IMR-90 (cell line): ENCODE measurements around the gene AMIGO1. TPM values are rescaled to one million over a fixed set of nuclear protein-coding genes. Genes with fewer than 3 reads are reported as not detected.

Source experiments
- ATAC-seq: fragments of 200-7000 bp; cut with Tn5 transposase; 2 replicates; pipeline ENCODE4 v1.9.1; 2020; ENCODE audit warnings: low read depth, mild to moderate bottlenecking, moderate library complexity
- BruUV-seq: library from RNA; stranded (reverse); fragments of 400-500 nt; replicated peaks from 2 replicates; lab custom pipeline; 2021; lab: Mats Ljungman, UMichigan
- CTCF ChIA-PET: fragments of 300-600 bp; formaldehyde crosslinking; extraction: SDS; loops from one replicate; lab custom pipeline; 2021; ENCODE audit warnings: antibody characterized with exemption; lab: Yijun Ruan, JAX
- POLR2A ChIA-PET: fragments of 300-600 bp; sonication (Branson Sonifier 250); formaldehyde crosslinking; loops from one replicate; lab custom pipeline; 2022; ENCODE audit warnings: antibody characterized with exemption; ENCODE audit not compliant: unreplicated experiment; lab: Charles Lee
- DNase-seq: peaks from one replicate; pipeline ENCODE4 v3.0.0; 2013
- H2AFZ ChIP-seq: replicated peaks from 2 replicates; pipeline ENCODE3; 2013; ENCODE audit warnings: low read length, mild to moderate bottlenecking; ENCODE audit not compliant: poor library complexity
- H2AK5ac ChIP-seq: 2 replicates; pipeline ENCODE4 v1.6.1; 2013; ENCODE audit warnings: low read depth, low read length, inconsistent platforms
- H2AK9ac ChIP-seq: replicated peaks from 2 replicates; pipeline ENCODE3; 2013; ENCODE audit warnings: mild to moderate bottlenecking, low read depth, low read length, moderate library complexity; ENCODE audit not compliant: poor library complexity
- H2BK120ac ChIP-seq: 2 replicates; pipeline ENCODE4 v1.6.1; 2013; ENCODE audit warnings: low read depth, low read length, inconsistent platforms
- H2BK15ac ChIP-seq: 3 replicates; pipeline ENCODE4 v1.6.1; 2013; ENCODE audit warnings: low read depth, low read length, inconsistent platforms
- H2BK20ac ChIP-seq: 2 replicates; pipeline ENCODE4 v1.6.1; 2013; ENCODE audit warnings: low read depth, mild to moderate bottlenecking, inconsistent platforms, low read length, moderate library complexity
- H2BK5ac ChIP-seq: 2 replicates; pipeline ENCODE4 v1.6.1; 2013; ENCODE audit warnings: mild to moderate bottlenecking, low read depth, low read length, inconsistent platforms; ENCODE audit not compliant: poor library complexity, severe bottlenecking
- H3K14ac ChIP-seq: replicated peaks from 2 replicates; pipeline ENCODE4 v1.6.1; 2013; ENCODE audit warnings: low read depth, low read length, inconsistent platforms
- H3K18ac ChIP-seq: 2 replicates; pipeline ENCODE4 v1.6.1; 2013; ENCODE audit warnings: low read depth, low read length, control low read depth
- H3K23ac ChIP-seq: 2 replicates; pipeline ENCODE4 v1.6.1; 2013; ENCODE audit warnings: low read depth, low read length, inconsistent platforms
- H3K27ac ChIP-seq: 2 replicates; pipeline ENCODE4 v1.5.1; 2013; ENCODE audit warnings: mild to moderate bottlenecking, control low read depth, low read length; ENCODE audit not compliant: insufficient read depth
- H3K27me3 ChIP-seq: 2 replicates; pipeline ENCODE4 v1.6.1; 2013; ENCODE audit warnings: low read length; ENCODE audit not compliant: control insufficient read depth, insufficient read depth
- H3K36me3 ChIP-seq: 2 replicates; pipeline ENCODE4 v1.6.1; 2013; ENCODE audit warnings: low read length, mixed read lengths; ENCODE audit not compliant: control insufficient read depth, insufficient read depth
- H3K4ac ChIP-seq: 2 replicates; pipeline ENCODE4 v1.6.1; 2013; ENCODE audit warnings: low read depth, low read length, inconsistent platforms
- H3K4me1 ChIP-seq: 2 replicates; pipeline ENCODE4 v1.6.1; 2013; ENCODE audit warnings: low read length, mixed read lengths; ENCODE audit not compliant: control insufficient read depth, insufficient read depth
- H3K4me2 ChIP-seq: 2 replicates; pipeline ENCODE4 v1.6.1; 2013; ENCODE audit warnings: low read depth, mild to moderate bottlenecking, control low read depth, low read length, moderate library complexity
- H3K4me3 ChIP-seq: 2 replicates; pipeline ENCODE4 v1.5.1; 2013; ENCODE audit warnings: low read depth, mild to moderate bottlenecking, control low read depth, low read length, moderate library complexity; ENCODE audit not compliant: insufficient read depth
- H3K56ac ChIP-seq: 2 replicates; pipeline ENCODE4 v1.6.1; 2013; ENCODE audit warnings: low read length, inconsistent platforms; ENCODE audit not compliant: insufficient read depth; ENCODE audit errors: extremely low read depth
- H3K79me1 ChIP-seq, 2 experiments: 2 replicates each; pipeline ENCODE4 v1.6.1; 2013; ENCODE audit warnings: low read length in 2 of 2, inconsistent platforms in 1 of 2, low read depth in 1 of 2
- H3K9ac ChIP-seq: 2 replicates; pipeline ENCODE4 v1.6.1; 2013; ENCODE audit warnings: low read depth, low read length, control low read depth
- H3K9me1 ChIP-seq: 2 replicates; pipeline ENCODE4 v1.6.1; 2013; ENCODE audit warnings: low read length, inconsistent platforms; ENCODE audit not compliant: insufficient read depth
- H3K9me3 ChIP-seq: 2 replicates; pipeline ENCODE4 v1.6.1; 2013; ENCODE audit warnings: low read length; ENCODE audit not compliant: control insufficient read depth, insufficient read depth
- H4K20me1 ChIP-seq: 2 replicates; pipeline ENCODE4 v1.6.1; 2013; ENCODE audit warnings: low read length, inconsistent platforms; ENCODE audit not compliant: insufficient read depth
- H4K5ac ChIP-seq: 2 replicates; pipeline ENCODE4 v1.6.1; 2013; ENCODE audit warnings: mild to moderate bottlenecking, low read depth, low read length, control low read depth
- H4K8ac ChIP-seq, 2 experiments: 2 replicates each; pipeline ENCODE4 v1.6.1; 2013; ENCODE audit warnings: low read depth in 2 of 2, low read length in 2 of 2, control low read depth in 1 of 2, inconsistent platforms in 1 of 2
- H4K91ac ChIP-seq: 2 replicates; pipeline ENCODE4 v1.6.1; 2013; ENCODE audit warnings: low read depth, low read length, inconsistent platforms; ENCODE audit not compliant: insufficient read depth
- CEBPB ChIP-seq: IDR thresholded peaks from 2 replicates; pipeline ENCODE4 v1.6.1; 2012; ENCODE audit warnings: low read depth, low read length, improper control_type of control experiment
- MAZ ChIP-seq: IDR thresholded peaks from 2 replicates; pipeline ENCODE4 v1.6.1; 2012; ENCODE audit warnings: low read depth, mild to moderate bottlenecking, low read length, improper control_type of control experiment, moderate library complexity, borderline replicate concordance
- NFE2L2 ChIP-seq: fragments of 150-350 bp; IDR thresholded peaks from 2 replicates; pipeline ENCODE4 v1.6.1; 2016; ENCODE audit warnings: low read depth, mild to moderate bottlenecking, low read length
- POLR2A ChIP-seq: IDR thresholded peaks from 2 replicates; pipeline ENCODE4 v1.6.1; 2012; ENCODE audit warnings: mild to moderate bottlenecking, low read depth, low read length
- RAD21 ChIP-seq: IDR thresholded peaks from 2 replicates; pipeline ENCODE4 v1.6.1; 2012; ENCODE audit warnings: low read length, improper control_type of control experiment
- SMC3 ChIP-seq: fragments of 150-350 bp; IDR thresholded peaks from 2 replicates; pipeline ENCODE4 v1.6.1; 2016; ENCODE audit warnings: low read depth, mild to moderate bottlenecking, antibody characterized with exemption, low read length, moderate library complexity
- WGBS, 2 experiments: methylation state at CpG; one replicate each; pipeline versions ENCODE4 v1.1.5 to v1.1.7; 2013; ENCODE audit warnings: missing lambda C conversion rate in 2 of 2; ENCODE audit not compliant: insufficient read length in 1 of 2; ENCODE audit errors: extremely low coverage in 2 of 2; 5-methylcytosine and 5-hydroxymethylcytosine counted together
- dilution Hi-C: fragments of 300-500 bp; cut with HindIII; formaldehyde crosslinking; loops from one replicate; pipeline ENCODE4 v1.14.3; 2018; ENCODE audit warnings: low sequenced_read_pairs; ENCODE audit not compliant: unreplicated experiment
- in situ Hi-C: fragments of 300-500 bp; cut with MboI; formaldehyde crosslinking; loops from 3 replicates; pipeline ENCODE4 v1.14.3; 2019; ENCODE audit warnings: low sequenced_read_pairs, inconsistent platforms, mixed read lengths
- intact Hi-C: fragments of 100-400 bp; cut with micrococcal nuclease; formaldehyde crosslinking; loops from 2 replicates; pipeline ENCODE4 v1.10.0; 2022
- polyA plus RNA-seq, 3 experiments: library from polyadenylated mRNA; depleted of rRNA; stranded (reverse); fragments of >200 nt; gene quantifications; 2 replicates each; pipeline ENCODE4 v1.2.3, GENCODE V29; 2012; ENCODE audit warnings: low replicate concordance in 1 of 3
- total RNA-seq: library from RNA; depleted of rRNA; stranded (reverse); fragments of >200 nt; gene quantifications from 2 replicates; pipeline ENCODE4 v1.2.3, GENCODE V29; 2012
- TF ChIP-seq, protein P1 (sequence below): fragments of 150-350 bp; IDR thresholded peaks from 2 replicates; pipeline ENCODE4 v1.6.1; 2016; ENCODE audit warnings: low read depth, mild to moderate bottlenecking, low read length, moderate library complexity, borderline replicate concordance
- TF ChIP-seq, protein P2 (sequence below): conservative IDR thresholded peaks from 2 replicates; pipeline ENCODE4 v1.5.1; 2012; ENCODE audit warnings: mild to moderate bottlenecking, low read depth, low read length, improper control_type of control experiment

The AMIGO1 gene
- total and polyA plus RNA-seq, 2 of the 4 experiments (the other 2 are of a cell fraction), result 1.5 to 1.6 TPM

DNA sequence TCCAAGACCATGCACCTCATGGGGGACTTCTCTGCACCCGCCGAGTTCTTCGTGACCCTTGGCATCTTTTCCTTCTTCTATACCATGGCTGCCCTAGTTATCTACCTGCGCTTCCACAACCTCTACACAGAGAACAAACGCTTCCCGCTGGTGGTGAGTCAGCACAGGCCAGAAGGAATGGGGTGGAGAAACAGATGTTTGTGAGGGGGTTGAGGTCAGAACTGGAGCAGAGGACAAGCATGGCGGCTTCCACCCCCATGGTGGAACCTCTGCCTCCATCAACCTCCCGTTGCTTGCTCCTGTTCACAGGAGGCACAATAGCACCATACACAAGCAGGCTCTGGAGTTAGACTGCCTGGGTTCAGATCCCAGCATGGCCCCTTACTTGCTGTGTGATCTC, 32.7 kb downstream of the AMIGO1 start:
- ChIA-PET CTCF (no interaction called here), POLR2A (no interaction called here)
- Histone ChIP-seq H2BK20ac (no peak overlapping the region), H3K18ac (no peak overlapping the region), H2BK5ac (no peak overlapping the region), H3K36me3 (no peaks in the 10 kb centered on the region), H4K5ac (no peak overlapping the region), H2BK15ac (no peak overlapping the region), H4K91ac (no peak overlapping the region), H3K4me2 (no peak overlapping the region), H4K8ac (no peak overlapping the region), H3K14ac (no peak overlapping the region), H2AK9ac (no peak overlapping the region), H2AK5ac (no peak overlapping the region), H3K9me1 (no peaks in the 10 kb centered on the region), H3K79me1 (no peaks in the 10 kb centered on the region), H3K9me3 (no peaks in the 10 kb centered on the region), H3K4me3 (no peak overlapping the region), H4K20me1 (no peaks in the 10 kb centered on the region), H3K27me3 (peaks cover 51% of the 10 kb centered on the region), H3K56ac (no peak overlapping the region), H3K9ac (no peak overlapping the region), H3K27ac (no peak overlapping the region), H3K4me1 (no peaks in the 10 kb centered on the region), H2AFZ (no peak overlapping the region), H2BK120ac (no peak overlapping the region), H3K23ac (no peak overlapping the region), H3K4ac (no peak overlapping the region)
- no peak for DNase-seq
- in situ Hi-C loops (no loop called here), intact Hi-C loops (no loop called here), dilution Hi-C loops (no loop called here)
- TF ChIP-seq CEBPB, result no peak
- TF ChIP-seq MAZ, result no peak
- TF ChIP-seq RAD21, result no peak
- TF ChIP-seq, protein P1, sequence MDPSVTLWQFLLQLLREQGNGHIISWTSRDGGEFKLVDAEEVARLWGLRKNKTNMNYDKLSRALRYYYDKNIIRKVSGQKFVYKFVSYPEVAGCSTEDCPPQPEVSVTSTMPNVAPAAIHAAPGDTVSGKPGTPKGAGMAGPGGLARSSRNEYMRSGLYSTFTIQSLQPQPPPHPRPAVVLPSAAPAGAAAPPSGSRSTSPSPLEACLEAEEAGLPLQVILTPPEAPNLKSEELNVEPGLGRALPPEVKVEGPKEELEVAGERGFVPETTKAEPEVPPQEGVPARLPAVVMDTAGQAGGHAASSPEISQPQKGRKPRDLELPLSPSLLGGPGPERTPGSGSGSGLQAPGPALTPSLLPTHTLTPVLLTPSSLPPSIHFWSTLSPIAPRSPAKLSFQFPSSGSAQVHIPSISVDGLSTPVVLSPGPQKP, result no peak
- TF ChIP-seq, protein P2, sequence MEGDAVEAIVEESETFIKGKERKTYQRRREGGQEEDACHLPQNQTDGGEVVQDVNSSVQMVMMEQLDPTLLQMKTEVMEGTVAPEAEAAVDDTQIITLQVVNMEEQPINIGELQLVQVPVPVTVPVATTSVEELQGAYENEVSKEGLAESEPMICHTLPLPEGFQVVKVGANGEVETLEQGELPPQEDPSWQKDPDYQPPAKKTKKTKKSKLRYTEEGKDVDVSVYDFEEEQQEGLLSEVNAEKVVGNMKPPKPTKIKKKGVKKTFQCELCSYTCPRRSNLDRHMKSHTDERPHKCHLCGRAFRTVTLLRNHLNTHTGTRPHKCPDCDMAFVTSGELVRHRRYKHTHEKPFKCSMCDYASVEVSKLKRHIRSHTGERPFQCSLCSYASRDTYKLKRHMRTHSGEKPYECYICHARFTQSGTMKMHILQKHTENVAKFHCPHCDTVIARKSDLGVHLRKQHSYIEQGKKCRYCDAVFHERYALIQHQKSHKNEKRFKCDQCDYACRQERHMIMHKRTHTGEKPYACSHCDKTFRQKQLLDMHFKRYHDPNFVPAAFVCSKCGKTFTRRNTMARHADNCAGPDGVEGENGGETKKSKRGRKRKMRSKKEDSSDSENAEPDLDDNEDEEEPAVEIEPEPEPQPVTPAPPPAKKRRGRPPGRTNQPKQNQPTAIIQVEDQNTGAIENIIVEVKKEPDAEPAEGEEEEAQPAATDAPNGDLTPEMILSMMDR, result no peak
- no peak for TF ChIP-seq POLR2A
- no peak for TF ChIP-seq SMC3
- TF ChIP-seq NFE2L2, result no peak
- WGBS, 2 experiments, result no CpG with 5 or more reads among the region's 8 CpGs
- ATAC-seq, result no peak
- no TSS peak for BruUV-seq
